NOMO-1 (cell line): Measurements from ENCODE around the gene HSPB6.
A peak's percentile ranks its signal among the peaks of the same experiment; 100 is the strongest.

Experiments used
- DNase-seq, 2 experiments: peaks; one replicate each; lab custom pipeline; 2025; ENCODE audit not compliant: unreplicated experiment in 2 of 2; lab: John Stamatoyannopoulos, UW

HSPB6 gene

DNA sequence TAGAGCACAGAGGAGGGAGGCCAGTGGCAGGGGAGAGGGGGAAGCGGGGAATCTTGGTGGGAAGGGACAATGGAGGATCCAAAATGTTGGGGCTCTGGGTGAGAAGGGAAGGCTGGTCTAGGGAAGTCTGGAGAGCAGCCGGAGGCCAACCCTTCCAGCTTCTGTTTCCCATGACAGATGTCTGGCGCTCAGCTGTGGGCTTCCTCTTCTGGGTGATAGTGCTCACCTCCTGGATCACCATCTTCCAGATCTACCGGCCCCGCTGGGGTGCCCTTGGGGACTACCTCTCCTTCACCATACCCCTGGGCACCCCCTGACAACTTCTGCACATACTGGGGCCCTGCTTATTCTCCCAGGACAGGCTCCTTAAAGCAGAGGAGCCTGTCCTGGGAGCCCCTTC, 10.3 kb downstream of the HSPB6 start:
- no peak for DNase-seq

DNA sequence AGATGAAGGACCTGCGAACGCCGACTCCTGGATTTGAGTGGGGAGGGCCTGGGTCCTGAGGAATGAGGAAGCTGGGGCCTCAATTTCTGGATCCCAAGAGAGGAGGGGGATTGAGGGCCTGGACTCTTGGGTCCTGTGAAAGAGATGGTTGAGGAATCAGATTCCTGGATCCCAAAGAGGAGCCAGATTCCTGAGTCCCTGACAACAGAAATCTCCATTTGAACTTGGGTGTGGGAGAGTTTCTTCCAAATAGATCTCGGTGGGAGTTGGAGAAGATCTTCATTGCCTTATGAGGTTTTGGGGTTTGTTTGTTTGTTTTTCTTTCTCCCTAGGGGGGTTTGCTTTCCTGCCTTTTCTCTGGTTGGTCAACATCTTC, 10.8 kb downstream of the HSPB6 start:
- no peak for DNase-seq

DNA sequence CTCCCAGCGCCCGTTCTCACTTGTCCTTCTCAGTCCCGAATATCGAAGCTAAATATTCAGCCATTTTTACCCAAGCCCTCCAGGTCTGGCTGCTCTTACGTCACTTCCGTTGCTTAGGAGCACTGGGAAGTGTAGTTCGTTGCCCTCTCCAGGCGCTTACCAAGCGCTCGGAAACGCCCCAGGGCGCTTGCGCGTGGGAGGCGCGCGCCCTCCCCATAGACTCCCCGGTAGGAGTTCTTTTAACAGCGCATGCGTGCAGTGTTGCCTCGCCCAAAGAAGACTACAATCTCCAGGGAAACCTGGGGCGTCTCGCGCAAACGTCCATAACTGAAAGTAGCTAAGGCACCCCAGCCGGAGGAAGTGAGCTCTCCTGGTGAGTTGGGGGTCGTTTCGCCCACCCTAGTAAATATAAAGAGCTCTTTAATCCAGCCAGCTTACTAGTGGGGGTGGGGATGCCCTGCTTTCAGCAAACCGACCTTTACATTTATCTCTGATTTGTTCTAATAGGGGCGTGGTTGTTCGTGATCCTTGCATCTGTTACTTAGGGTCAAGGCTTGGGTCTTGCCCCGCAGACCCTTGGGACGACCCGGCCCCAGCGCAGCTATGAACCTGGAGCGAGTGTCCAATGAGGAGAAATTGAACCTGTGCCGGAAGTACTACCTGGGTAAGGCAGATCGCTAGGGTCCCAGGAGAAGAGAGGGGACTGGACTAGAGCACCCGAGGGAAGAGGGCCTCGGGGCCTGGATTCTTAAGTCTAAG, 11.3 kb downstream of the HSPB6 start, which contains the start of the genes PSENEN and U2AF1L4:
Gene PSENEN, plus strand, starts transcription at position 324 of the 759 bp plus-strand sequence. Its CDS starts 280 bp downstream, at position 604.
Gene U2AF1L4, minus strand, starts transcription at position 91 of the 759 bp plus-strand sequence. Its CDS starts 27 bp downstream, at position 64.
- peak; percentile 96 to 99 for DNase-seq

DNA sequence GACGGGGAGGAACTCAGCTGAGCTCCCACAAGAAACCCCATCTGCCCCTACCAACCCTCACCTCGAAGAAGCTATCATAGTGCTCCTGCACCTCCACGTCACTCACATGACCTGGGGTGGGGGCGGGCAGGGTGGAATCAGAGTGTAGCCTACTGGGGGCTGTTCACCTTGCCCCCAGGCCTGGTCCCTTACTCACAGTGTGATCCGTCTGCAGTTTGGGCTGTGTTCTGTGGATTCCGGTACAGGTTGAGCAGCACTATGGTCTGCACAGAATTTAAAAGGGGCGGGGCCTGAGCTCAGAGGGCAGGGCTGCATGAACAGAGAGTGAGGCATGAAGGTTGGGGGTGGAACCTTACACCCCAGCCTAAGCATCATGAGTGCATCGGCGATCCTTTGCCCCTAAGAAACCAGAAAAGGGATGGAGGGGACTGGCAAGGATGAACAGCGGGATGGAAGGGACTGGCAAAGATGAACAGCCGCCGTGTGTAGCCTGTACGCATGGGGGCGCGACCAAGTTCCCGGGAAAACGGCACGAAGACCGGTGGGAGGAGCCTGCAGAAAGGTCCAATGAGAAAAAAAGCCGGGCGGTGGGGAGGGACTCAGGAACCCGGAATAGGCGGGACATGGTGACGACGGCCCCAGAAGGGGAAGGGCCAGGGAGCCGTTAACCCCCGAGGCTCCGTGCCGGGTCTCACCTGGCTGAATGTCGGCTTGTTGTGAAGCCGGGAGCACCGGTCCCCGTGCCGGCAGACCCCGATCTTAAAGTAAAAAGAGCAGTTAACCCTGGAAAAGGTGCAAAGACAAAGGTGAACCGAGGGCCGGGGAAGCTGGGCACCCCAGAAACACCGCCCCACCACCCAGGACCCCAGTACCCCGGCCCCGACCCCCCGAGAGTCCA, 12.2 kb downstream of the HSPB6 start:
- DNase-seq: peak; percentile 90 to 94

DNA sequence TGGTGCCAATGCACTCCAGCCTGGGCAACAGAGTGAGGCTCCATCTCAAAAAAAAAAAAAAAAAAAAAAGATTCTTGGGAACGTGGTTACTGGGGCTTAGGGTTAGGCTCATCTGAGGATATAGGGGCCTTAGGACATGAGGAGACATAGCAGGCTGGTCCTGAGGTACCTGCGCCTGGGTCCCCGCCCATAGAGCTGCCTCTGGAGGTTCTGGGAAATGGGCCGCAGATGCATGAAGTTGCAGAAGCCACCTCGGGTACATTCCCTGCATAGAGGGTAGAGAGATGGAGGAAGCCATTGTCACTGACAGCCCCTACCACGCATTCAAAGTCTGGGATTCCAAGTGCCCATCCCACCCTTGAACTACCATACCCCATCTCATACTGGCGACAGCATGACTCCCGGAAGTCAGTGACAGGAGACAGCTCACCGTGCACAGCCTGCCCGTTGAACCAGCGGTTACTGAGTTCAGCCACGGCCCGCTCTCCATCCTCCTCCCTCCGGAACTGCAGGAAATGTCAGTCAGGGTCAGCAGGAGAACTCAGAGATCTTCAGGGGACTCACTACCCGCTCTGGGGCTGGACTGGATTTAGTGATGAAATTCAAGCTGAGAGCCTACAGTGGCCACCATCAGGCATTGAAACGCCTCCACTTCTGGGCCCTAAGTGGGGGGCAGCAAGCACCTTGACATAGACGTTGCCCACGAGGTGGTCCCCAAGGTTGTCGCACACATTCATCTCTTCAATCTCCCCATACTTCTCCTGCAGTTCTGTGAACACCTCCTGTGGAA, 13.0 kb downstream of the HSPB6 start:
- DNase-seq: no peak

DNA sequence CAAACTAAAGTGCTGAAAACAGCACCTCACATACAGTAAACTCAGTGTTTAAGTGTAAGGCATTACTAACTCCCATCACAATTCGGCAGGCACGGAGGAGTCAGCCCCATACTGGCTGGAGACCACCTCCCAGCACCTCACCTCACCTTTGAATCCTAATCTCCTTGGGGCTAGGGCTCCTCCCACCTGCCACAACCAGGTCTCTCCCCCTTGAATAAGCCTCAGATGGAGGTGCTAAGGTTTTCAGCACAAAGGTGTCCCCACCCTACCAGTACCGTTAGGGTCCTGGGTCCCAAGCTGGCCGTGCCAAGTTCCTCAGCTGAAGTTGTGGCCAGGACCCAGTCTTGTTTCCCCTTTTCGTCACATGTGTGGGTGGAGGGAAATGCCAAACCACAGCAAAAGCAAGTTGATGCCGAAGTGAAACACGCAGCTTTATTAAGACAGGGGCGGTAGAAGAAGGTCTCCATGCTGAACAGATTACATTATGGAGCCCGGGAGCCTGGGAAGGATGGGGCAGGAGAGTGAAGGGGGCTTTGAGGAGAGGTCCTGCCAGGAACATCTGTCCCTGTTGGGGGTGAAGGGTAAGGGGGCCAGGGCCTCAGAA, 14.6 kb downstream of the HSPB6 start, which contains the start of gene IGFLR1:
Gene IGFLR1, minus strand, starts transcription at position 332 of the 604 bp plus-strand sequence. CDS start 1,272 bp downstream, outside the sequence.
- peak; percentile 68 to 71 for DNase-seq

DNA sequence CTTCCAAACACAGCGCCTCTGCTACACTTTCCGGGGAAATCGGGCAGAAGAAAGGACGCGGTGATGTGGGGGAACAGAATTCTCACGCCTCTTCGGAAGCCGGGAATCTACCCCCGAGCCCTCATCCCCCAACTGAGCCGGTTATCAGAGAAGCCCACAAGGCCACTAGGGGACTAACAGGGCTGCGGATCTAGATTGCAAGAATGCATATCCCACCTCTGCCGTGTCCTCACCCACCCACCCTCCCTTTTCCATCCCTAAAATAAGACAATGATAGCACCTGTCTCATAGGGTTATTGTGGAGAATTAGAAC, 15.7 kb downstream of the HSPB6 start:
- DNase-seq: no peak

DNA sequence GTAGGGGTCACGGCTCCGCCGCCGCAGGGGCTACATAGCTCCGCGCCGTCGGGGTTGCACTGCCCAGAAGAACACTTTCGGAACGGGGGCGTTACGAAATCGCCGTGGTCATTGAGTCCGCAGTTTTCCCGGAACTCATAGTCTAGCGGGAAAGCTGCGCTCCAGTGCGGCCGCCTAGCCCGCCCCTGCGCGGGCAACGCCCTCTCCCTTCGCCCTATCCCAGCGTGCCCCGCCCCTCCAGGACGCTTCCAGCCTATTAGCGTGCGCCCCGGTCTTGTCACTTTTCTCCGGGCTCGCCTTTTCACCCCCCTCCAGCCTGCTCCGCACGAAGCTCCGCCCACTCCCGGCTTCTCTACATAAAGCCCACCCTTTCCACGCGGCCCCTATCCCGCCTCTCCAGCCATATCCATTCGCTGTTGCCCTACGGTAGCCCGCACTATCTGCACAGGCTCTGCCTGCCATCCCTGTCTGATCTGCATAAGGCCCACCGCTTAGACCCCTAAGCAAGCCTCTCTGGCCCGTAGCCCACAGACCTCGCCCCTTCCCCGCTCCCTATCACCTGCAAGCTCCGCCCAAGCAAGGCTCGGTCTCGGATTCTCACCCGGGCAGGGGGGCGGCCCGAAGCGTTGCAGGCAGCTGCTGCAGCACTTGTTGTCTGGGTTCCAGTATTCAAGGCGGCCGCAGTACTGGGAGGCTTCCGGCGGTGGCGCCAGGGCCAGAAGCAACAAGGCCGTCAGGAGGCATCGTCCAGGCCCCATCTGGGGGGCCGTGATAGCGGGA, 16.2 kb downstream of the HSPB6 start:
- DNase-seq: peak; percentile 93 to 95

DNA sequence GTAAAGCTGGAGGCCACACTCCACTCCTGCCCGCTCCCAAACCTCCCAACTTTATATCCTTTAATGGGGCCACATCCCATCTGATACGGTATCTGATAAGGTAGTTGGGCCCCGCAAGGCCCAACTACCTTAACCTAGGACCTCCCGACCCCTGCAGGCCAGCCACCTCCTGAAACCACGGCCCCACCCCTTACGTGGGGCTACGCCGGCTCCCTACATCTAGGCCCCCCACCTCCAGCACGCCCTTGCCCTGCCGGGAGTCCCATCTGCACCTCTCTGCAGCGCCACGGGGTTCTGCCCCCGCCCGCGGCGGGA, 16.8 kb downstream of the HSPB6 start:
- no peak for DNase-seq

DNA sequence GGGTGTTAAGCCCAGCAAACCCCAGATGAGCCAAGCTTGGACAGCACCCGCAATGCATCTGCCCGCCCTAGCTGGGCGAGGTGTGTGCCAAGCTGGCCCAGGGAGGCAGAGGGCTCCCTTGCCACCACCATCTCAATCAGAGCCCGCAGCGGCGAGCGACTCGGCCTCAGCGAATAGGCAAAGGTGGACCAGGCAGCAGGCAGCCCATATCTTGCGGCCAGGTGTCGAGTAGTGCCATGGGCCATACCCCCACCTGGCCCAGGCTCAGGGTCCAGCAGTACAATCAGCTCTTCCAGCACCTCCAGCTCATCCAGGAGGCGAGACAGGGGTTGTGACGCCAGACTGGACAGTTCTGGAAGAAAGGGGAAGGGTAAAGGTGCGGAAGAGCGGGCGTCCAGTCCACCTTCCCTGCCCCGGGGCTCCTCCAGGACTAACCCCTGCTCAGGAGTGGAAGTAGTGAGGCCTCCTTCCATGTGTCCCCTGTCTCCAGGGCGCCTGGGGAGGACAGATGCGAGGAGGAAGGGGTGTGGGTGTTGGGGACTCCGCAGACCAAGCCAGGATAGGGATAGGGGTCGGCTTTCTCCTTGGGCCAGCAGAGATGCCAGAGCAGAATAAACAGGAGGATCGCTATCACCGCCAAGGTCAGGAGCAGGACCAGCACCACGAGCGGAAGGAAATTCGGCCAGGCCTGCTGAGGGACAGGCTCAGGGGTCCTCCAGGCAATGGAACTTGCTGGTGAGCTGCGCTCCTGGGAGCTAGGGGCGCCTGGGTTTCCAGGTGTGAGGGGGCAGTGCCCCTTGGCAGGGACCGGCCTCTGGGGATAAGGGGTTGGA, 17.3 kb downstream of the HSPB6 start:
- no peak for DNase-seq

DNA sequence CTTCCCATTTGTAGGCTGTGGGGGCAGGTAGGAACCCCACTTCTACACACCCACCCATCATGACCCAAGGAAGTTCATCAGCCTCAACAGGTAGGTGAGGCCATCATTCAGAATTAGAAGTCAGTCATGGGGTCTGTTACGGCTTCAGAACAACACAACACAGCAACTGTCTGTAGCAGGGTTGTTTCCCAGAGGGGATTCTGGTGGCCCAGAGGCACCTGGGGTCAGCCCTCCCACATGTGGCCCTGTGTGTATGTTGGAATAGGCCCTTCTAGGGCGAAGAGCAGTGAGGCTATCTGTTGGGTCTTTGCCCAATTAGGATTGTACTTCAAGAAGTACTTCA, 18.0 kb downstream of the HSPB6 start:
- no peak for DNase-seq

DNA sequence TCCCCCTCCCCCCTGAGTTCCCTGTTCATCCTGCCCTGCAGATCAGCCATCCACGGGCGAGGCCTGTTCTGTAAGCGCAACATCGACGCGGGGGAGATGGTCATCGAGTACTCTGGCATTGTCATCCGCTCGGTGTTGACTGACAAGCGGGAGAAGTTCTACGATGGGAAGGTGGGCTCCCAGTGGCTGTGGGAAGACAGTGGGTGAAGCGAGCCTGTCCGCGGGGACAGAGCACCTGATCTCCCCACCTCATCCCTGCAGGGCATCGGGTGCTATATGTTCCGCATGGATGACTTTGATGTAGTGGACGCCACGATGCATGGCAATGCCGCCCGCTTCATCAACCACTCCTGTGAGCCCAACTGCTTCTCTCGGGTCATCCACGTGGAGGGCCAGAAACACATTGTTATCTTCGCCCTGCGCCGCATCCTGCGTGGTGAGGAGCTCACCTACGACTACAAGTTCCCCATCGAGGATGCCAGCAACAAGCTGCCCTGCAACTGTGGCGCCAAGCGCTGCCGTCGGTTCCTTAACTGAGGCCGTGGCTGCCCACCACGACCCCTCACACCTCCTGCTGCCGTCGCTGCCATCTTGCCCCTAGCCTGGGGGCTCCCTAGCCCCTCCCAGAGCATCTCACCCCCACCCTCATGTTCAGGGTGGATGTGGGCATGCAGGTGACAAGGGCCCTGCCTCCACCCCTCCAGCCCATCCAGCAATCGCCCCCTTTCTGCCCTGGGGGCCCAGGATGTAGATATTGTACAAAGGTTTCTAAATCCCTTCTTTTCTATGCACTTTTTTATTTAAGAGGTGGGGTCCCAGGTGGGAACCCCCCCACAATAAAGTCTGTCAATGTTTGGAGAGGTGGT, 18.6 kb downstream of the HSPB6 start:
- no peak for DNase-seq

DNA sequence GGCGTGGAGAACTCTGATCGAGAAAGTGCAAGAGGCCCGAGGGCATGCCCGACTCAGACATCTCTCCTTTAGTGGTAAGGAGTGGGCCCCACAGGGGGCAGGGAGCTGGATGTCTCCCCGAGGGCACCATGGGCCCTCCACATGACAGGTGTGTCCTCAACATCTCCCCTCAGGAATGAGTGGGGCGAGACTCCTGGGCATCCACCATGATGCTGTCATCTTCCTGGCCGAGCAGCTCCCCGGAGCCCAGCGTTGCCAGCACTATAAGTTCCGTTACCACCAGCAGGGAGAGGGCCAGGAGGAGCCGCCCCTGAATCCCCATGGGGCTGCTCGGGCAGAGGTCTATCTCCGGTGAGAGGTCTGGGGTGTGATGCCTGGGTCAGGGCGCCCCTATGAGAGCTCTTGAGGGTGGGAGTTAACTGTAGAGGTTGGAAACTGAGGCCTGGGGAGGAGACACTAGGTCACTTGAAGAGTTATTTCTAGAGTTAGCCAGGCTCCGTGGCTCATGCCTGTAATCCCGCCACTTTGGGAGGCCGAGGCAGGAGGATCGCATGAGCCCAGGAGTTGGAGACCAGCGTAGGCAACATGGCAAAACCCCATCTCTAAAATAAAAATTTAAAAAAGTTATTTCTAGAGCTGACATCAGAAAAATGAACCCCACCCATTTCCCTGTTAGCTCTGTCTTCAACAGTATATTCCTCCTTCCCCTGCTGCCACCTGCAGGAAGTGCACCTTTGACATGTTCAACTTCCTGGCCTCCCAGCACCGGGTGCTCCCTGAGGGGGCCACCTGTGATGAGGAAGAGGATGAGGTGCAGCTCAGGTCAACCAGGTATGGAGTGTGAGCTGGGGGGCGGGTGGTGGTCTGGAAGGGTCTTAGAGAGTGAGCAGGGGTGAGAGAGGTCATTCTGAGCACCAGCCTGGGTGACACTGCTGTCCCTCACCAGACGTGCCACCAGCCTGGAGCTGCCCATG, 19.6 kb downstream of the HSPB6 start:
- DNase-seq: no peak

DNA sequence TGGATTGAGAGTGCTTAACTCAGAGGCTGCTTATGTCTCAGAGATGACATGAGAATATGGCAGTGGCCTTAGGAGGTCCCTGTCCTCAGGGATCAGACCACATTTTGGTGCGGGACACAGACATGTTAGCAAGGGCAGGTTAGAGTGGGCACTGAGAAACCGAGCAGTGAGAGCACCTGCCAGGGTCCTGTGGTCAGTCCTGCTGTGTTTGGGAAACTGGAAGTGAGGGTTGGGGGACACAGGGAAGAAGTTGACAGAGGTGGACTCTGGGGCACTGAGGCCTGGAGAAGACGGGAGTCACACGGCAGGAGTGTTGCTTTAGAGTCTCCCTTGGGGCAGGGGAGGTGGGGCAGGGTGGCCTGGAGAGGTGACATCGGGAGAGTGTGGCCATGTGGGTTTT, 21.9 kb downstream of the HSPB6 start:
- DNase-seq: no peak

DNA sequence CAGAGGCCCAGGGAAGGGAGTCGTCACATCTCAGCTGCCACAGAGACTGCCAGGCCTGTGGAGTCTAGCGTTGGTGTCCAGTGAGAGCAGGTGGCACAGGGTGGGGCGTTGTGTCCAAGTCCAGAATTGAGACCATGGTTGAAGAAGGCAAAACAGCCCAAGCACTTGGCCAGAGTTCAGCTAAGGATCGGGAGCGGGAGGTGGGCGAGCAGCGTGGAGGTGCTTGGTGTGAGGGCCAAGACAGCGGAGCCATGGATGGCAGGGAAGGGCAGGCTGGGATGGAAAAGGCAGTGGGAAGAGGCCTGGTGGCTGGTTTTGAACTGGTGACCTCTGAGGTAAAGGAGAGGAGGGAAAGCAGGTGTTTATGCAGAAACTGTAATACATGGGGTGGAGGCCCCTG, 22.6 kb downstream of the HSPB6 start:
- no peak for DNase-seq

DNA sequence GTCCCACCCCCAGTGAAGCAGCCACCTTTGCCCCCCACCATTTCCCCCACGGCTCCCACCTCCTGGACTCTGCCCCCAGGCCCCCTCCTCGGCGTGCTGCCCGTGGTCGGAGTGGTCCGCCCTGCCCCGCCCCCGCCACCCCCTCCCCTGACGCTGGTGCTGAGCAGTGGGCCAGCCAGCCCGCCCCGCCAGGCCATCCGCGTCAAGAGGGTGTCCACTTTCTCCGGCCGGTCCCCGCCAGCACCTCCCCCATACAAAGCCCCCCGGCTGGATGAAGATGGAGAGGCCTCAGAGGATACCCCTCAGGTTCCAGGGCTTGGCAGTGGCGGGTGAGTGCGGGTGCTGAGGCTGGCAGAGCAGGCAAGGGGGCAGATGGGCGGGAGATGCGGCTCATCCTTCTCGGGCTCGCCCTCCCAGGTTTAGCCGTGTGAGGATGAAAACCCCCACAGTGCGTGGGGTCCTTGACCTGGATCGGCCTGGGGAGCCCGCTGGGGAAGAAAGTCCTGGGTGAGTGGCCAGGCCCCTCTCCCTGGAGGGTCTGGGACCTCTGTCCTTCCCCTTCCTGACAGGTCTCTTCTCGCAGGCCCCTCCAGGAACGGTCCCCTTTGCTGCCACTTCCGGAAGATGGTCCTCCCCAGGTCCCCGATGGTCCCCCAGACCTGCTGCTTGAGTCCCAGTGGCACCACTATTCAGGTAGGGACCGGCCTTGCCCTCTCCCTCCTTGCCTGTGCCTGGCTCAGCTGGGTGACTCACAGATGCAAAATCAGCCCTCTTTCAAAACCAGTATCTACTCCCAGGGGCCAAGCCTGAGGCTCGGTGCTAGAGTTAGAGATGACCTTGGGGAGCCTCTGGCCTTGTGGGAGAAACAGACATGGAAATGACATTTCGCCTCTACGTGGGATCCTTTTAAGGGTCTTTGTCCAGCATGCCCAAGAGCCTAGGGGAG, 23.4 kb downstream of the HSPB6 start:
- DNase-seq: no peak
